Stimulated activated memory B cell treated with anti-CD40 and anti-IgM and Interleukin-4, amounts not matched to agents 10 μg/mL and 1 μg/mL and 100 μg/mL, for 72 hours (primary cell): ENCODE data around the gene GCSAM.

Experiments
- ATAC-seq: fragments of 150-1000 bp; cut with Tn5 transposase; 2 replicates; pipeline ENCODE4 v1.10.0; 2021
- H3K27ac Mint-ChIP-seq: one replicate; pipeline ENCODE4 v1.8.0; 2022; ENCODE audit warnings: mild to moderate bottlenecking, mixed read lengths
- H3K27me3 Mint-ChIP-seq: one replicate; pipeline ENCODE4 v1.8.0; 2022; ENCODE audit warnings: mixed read lengths
- H3K36me3 Mint-ChIP-seq: one replicate; pipeline ENCODE4 v1.8.0; 2022; ENCODE audit warnings: mixed read lengths
- H3K4me1 Mint-ChIP-seq: one replicate; pipeline ENCODE4 v1.8.0; 2022; ENCODE audit warnings: mixed read lengths
- H3K4me3 Mint-ChIP-seq: one replicate; pipeline ENCODE4 v1.8.0; 2022; ENCODE audit warnings: mild to moderate bottlenecking, moderate library complexity, mixed read lengths
- H3K9me3 Mint-ChIP-seq: one replicate; pipeline ENCODE4 v1.8.0; 2022; ENCODE audit warnings: mixed read lengths

GCSAM gene

GRCh38 chr3:112096176-112096575 is 36.9 kb downstream of the GCSAM start:
- H3K36me3 Mint-ChIP-seq = peaks cover 5% of the 10 kb centered on the region
- H3K27ac Mint-ChIP-seq = no peak overlapping the region
- H3K4me1 Mint-ChIP-seq = peaks cover 18% of the 10 kb centered on the region
- peaks cover 3% of the 10 kb centered on the region for H3K27me3 Mint-ChIP-seq
- H3K4me3 Mint-ChIP-seq = no peak overlapping the region
- ATAC-seq = no peak
- peaks cover 4% of the 10 kb centered on the region for H3K9me3 Mint-ChIP-seq

- ATAC-seq = no peak
- H3K4me1 Mint-ChIP-seq = peaks cover 22% of the 10 kb centered on the region
- H3K9me3 Mint-ChIP-seq = peaks cover 4% of the 10 kb centered on the region
- H3K4me3 Mint-ChIP-seq = no peak overlapping the region
- H3K36me3 Mint-ChIP-seq = peaks cover 5% of the 10 kb centered on the region
- no peak overlapping the region for H3K27ac Mint-ChIP-seq
- H3K27me3 Mint-ChIP-seq = peaks cover 7% of the 10 kb centered on the region
These were observed 37.3 kb downstream of the GCSAM start for GRCh38 chr3:112095731-112096130.

- peak overlapping the region; percentile 26 for H3K27ac Mint-ChIP-seq
These were observed 39.9 kb downstream of the GCSAM start for GRCh38 chr3:112093180-112093522.

GRCh38 chr3:112092496-112093179 is 40.4 kb downstream of the GCSAM start:
- Mint-ChIP-seq H3K9me3 (no peaks in the 10 kb centered on the region), H3K27me3 (peaks cover 19% of the 10 kb centered on the region), H3K4me3 (no peak overlapping the region), H3K36me3 (no peaks in the 10 kb centered on the region), H3K27ac (peak overlapping the region; percentile 26), H3K4me1 (peaks cover 22% of the 10 kb centered on the region)
- ATAC-seq = peak; percentile 24

More at GRCh38 chr3:112093180-112093522, 39.9 kb downstream of the GCSAM start:
- H3K4me3 Mint-ChIP-seq = no peak overlapping the region
- peaks cover 22% of the 10 kb centered on the region for H3K4me1 Mint-ChIP-seq
- H3K9me3 Mint-ChIP-seq = no peaks in the 10 kb centered on the region
- no peak for ATAC-seq
- H3K36me3 Mint-ChIP-seq = no peaks in the 10 kb centered on the region
- H3K27me3 Mint-ChIP-seq = peaks cover 14% of the 10 kb centered on the region

GRCh38 chr3:112090887-112091586 is 42.0 kb downstream of the GCSAM start:
- Mint-ChIP-seq H3K27me3 (peaks cover 34% of the 10 kb centered on the region), H3K27ac (no peak overlapping the region), H3K9me3 (no peaks in the 10 kb centered on the region), H3K4me1 (peaks cover 34% of the 10 kb centered on the region), H3K36me3 (no peaks in the 10 kb centered on the region), H3K4me3 (no peak overlapping the region)
- no peak for ATAC-seq

- Mint-ChIP-seq H3K27ac (no peak overlapping the region), H3K4me3 (no peak overlapping the region), H3K36me3 (no peaks in the 10 kb centered on the region), H3K9me3 (no peaks in the 10 kb centered on the region), H3K4me1 (peaks cover 37% of the 10 kb centered on the region), H3K27me3 (peaks cover 42% of the 10 kb centered on the region)
- no peak for ATAC-seq
These were observed 42.8 kb downstream of the GCSAM start for GRCh38 chr3:112089956-112090886.

- H3K36me3 Mint-ChIP-seq = no peaks in the 10 kb centered on the region
- H3K4me3 Mint-ChIP-seq = no peak overlapping the region
- ATAC-seq = no peak
- peaks cover 47% of the 10 kb centered on the region for H3K27me3 Mint-ChIP-seq
- H3K27ac Mint-ChIP-seq = no peak overlapping the region
- H3K4me1 Mint-ChIP-seq = peaks cover 37% of the 10 kb centered on the region
- H3K9me3 Mint-ChIP-seq = no peaks in the 10 kb centered on the region
These were observed 44.1 kb downstream of the GCSAM start for GRCh38 chr3:112088944-112089343.

GRCh38 chr3:112087746-112088145 is 45.3 kb downstream of the GCSAM start:
- H3K4me3 Mint-ChIP-seq = no peak overlapping the region
- no peaks in the 10 kb centered on the region for H3K9me3 Mint-ChIP-seq
- H3K4me1 Mint-ChIP-seq = peaks cover 30% of the 10 kb centered on the region
- ATAC-seq = no peak
- no peak overlapping the region for H3K27ac Mint-ChIP-seq
- H3K36me3 Mint-ChIP-seq = no peaks in the 10 kb centered on the region
- peaks cover 47% of the 10 kb centered on the region for H3K27me3 Mint-ChIP-seq

- Mint-ChIP-seq H3K27me3 (peaks cover 47% of the 10 kb centered on the region), H3K36me3 (no peaks in the 10 kb centered on the region), H3K4me1 (peaks cover 23% of the 10 kb centered on the region), H3K27ac (peak overlapping the region; percentile 82), H3K9me3 (no peaks in the 10 kb centered on the region), H3K4me3 (peak overlapping the region; percentile 85)
- no peak for ATAC-seq
These were observed 46.0 kb downstream of the GCSAM start for GRCh38 chr3:112086875-112087524.

GRCh38 chr3:112086076-112086854 is 46.8 kb downstream of the GCSAM start, which contains the start of gene C3orf52:
C3orf52 (plus strand) TSS chr3:112086389; CDS start chr3:112086408, 19 bp downstream.
- Mint-ChIP-seq H3K36me3 (no peaks in the 10 kb centered on the region), H3K27ac (peak within 1 kb of the TSS; percentile 82), H3K27me3 (peaks cover 45% of the 10 kb centered on the region), H3K4me1 (peaks cover 20% of the 10 kb centered on the region), H3K9me3 (no peaks in the 10 kb centered on the region), H3K4me3 (peak within 1 kb of the TSS; percentile 85)
- ATAC-seq = peak; percentile 92

- Mint-ChIP-seq H3K27ac (peak overlapping the region; percentile 82), H3K4me1 (peaks cover 15% of the 10 kb centered on the region), H3K27me3 (peaks cover 40% of the 10 kb centered on the region), H3K4me3 (peak overlapping the region; percentile 85), H3K9me3 (no peaks in the 10 kb centered on the region), H3K36me3 (no peaks in the 10 kb centered on the region)
- no peak for ATAC-seq
These were observed 47.3 kb downstream of the GCSAM start for GRCh38 chr3:112085735-112086075.

GRCh38 chr3:112084980-112085705 is 47.9 kb downstream of the GCSAM start:
- H3K27me3 Mint-ChIP-seq = peaks cover 40% of the 10 kb centered on the region
- no peak overlapping the region for H3K4me3 Mint-ChIP-seq
- H3K27ac Mint-ChIP-seq = no peak overlapping the region
- no peaks in the 10 kb centered on the region for H3K9me3 Mint-ChIP-seq
- no peaks in the 10 kb centered on the region for H3K36me3 Mint-ChIP-seq
- no peak for ATAC-seq
- peaks cover 15% of the 10 kb centered on the region for H3K4me1 Mint-ChIP-seq

- no peaks in the 10 kb centered on the region for H3K9me3 Mint-ChIP-seq
- no peak overlapping the region for H3K4me3 Mint-ChIP-seq
These were observed 49.8 kb downstream of the GCSAM start for GRCh38 chr3:112083239-112083638.

More at GRCh38 chr3:112083239-112083638, 49.8 kb downstream of the GCSAM start:
- peaks cover 34% of the 10 kb centered on the region for H3K27me3 Mint-ChIP-seq
- ATAC-seq = no peak
- H3K4me1 Mint-ChIP-seq = peaks cover 15% of the 10 kb centered on the region
- H3K27ac Mint-ChIP-seq = no peak overlapping the region
- H3K36me3 Mint-ChIP-seq = no peaks in the 10 kb centered on the region
